ENCODE measurements around the gene ARHGAP33. TPM values are rescaled to one million over a fixed set of nuclear protein-coding genes. Genes with fewer than 3 reads are reported as not detected.

Gene ARHGAP33
- polyA plus RNA-seq, 1 donor (not counting 4 experiments of a cell fraction or from before 2014, with no cell fraction given) = 0.49 TPM

GRCh38 chr19:35791814-35792279 lies 16.5 kb downstream of the ARHGAP33 start:
- Histone ChIP-seq H3K36me3 (ENCODE audit: control insufficient read depth in 2 of 2, extremely low read depth in 1 of 2, insufficient read depth in 2 of 2, low read length in 2 of 2) (no peaks in the 10 kb centered on the region), H3K27me3 (ENCODE audit: control insufficient read depth, extremely low read depth, insufficient read depth, low read length) (peaks cover 6% of the 10 kb centered on the region), H3K27ac (ENCODE audit: control insufficient read depth, insufficient read depth, low read length) (no peak overlapping the region), H3K9me3 (ENCODE audit: control insufficient read depth, low read depth, low read length) (no peaks in the 10 kb centered on the region), H3K4me1 (ENCODE audit: control insufficient read depth, extremely low read depth, insufficient read depth, low read length) (no peaks in the 10 kb centered on the region), H2AFZ (ENCODE audit: control insufficient read depth, low read length) (no peak overlapping the region), H3K79me2 (ENCODE audit: control insufficient read depth, insufficient read depth, low read length) (no peaks in the 10 kb centered on the region), H3K4me2 (ENCODE audit: control insufficient read depth, extremely low read depth, insufficient read depth, low read depth, low read length) (no peak overlapping the region), H3K4me3 (ENCODE audit: control insufficient read depth in 2 of 3, extremely low read depth in 1 of 3, insufficient read depth in 2 of 3, low read depth in 1 of 3, low read length in 3 of 3) (no peak overlapping the region), H4K20me1 (ENCODE audit: control insufficient read depth, extremely low read depth, insufficient read depth, low read length) (peaks cover 2% of the 10 kb centered on the region), H3K9ac (ENCODE audit: control insufficient read depth, extremely low read depth, insufficient read depth, low read length) (no peak overlapping the region), H3K9me1 (ENCODE audit: control insufficient read depth, extremely low read depth, insufficient read depth, low read length) (no peaks in the 10 kb centered on the region)
- FAIRE-seq = no peak
- no peak for DNase-seq (ENCODE audit: low read depth, low spot score)
- dilution Hi-C loops (cut with MboI; ENCODE audit: extremely low pct_ligation_motif_present, low sequenced_read_pairs) = no loop called here
- TF ChIP-seq, protein P1, sequence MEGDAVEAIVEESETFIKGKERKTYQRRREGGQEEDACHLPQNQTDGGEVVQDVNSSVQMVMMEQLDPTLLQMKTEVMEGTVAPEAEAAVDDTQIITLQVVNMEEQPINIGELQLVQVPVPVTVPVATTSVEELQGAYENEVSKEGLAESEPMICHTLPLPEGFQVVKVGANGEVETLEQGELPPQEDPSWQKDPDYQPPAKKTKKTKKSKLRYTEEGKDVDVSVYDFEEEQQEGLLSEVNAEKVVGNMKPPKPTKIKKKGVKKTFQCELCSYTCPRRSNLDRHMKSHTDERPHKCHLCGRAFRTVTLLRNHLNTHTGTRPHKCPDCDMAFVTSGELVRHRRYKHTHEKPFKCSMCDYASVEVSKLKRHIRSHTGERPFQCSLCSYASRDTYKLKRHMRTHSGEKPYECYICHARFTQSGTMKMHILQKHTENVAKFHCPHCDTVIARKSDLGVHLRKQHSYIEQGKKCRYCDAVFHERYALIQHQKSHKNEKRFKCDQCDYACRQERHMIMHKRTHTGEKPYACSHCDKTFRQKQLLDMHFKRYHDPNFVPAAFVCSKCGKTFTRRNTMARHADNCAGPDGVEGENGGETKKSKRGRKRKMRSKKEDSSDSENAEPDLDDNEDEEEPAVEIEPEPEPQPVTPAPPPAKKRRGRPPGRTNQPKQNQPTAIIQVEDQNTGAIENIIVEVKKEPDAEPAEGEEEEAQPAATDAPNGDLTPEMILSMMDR (optimal IDR thresholded peaks at IDR 0.05 in 1 of 3, IDR thresholded peaks at IDR 0.05 in 1 of 3, conservative IDR thresholded peaks at IDR 0.05 in 1 of 3; ENCODE audit: extremely low read depth in 1 of 3, insufficient read depth in 2 of 3, low read length in 3 of 3) = no peak
- TF ChIP-seq EZH2 (IDR thresholded peaks at IDR 0.05; ENCODE audit: low read length) = no peak

- Histone ChIP-seq H3K9me1 (ENCODE audit: control insufficient read depth, extremely low read depth, insufficient read depth, low read length) (no peaks in the 10 kb centered on the region), H3K9me3 (ENCODE audit: control insufficient read depth, low read depth, low read length) (no peaks in the 10 kb centered on the region), H3K27me3 (ENCODE audit: control insufficient read depth, extremely low read depth, insufficient read depth, low read length) (peaks cover 10% of the 10 kb centered on the region), H3K36me3 (ENCODE audit: control insufficient read depth in 2 of 2, extremely low read depth in 1 of 2, insufficient read depth in 2 of 2, low read length in 2 of 2) (no peaks in the 10 kb centered on the region), H3K9ac (ENCODE audit: control insufficient read depth, extremely low read depth, insufficient read depth, low read length) (no peak overlapping the region), H2AFZ (ENCODE audit: control insufficient read depth, low read length) (no peak overlapping the region), H3K4me3 (ENCODE audit: control insufficient read depth in 2 of 3, extremely low read depth in 1 of 3, insufficient read depth in 2 of 3, low read depth in 1 of 3, low read length in 3 of 3) (no peak overlapping the region), H4K20me1 (ENCODE audit: control insufficient read depth, extremely low read depth, insufficient read depth, low read length) (peaks cover 2% of the 10 kb centered on the region), H3K4me1 (ENCODE audit: control insufficient read depth, extremely low read depth, insufficient read depth, low read length) (no peaks in the 10 kb centered on the region), H3K27ac (ENCODE audit: control insufficient read depth, insufficient read depth, low read length) (no peak overlapping the region), H3K79me2 (ENCODE audit: control insufficient read depth, insufficient read depth, low read length) (no peaks in the 10 kb centered on the region), H3K4me2 (ENCODE audit: control insufficient read depth, extremely low read depth, insufficient read depth, low read depth, low read length) (no peak overlapping the region)
- no peak for FAIRE-seq
- no peak for DNase-seq (ENCODE audit: low read depth, low spot score)
- dilution Hi-C loops (cut with MboI; ENCODE audit: extremely low pct_ligation_motif_present, low sequenced_read_pairs) = no loop called here
- TF ChIP-seq, protein P1 (optimal IDR thresholded peaks at IDR 0.05 in 1 of 3, IDR thresholded peaks at IDR 0.05 in 1 of 3, conservative IDR thresholded peaks at IDR 0.05 in 1 of 3; ENCODE audit: extremely low read depth in 1 of 3, insufficient read depth in 2 of 3, low read length in 3 of 3) = no peak
- no peak for TF ChIP-seq EZH2 (IDR thresholded peaks at IDR 0.05; ENCODE audit: low read length)
These were observed 16.9 kb downstream of the ARHGAP33 start for GRCh38 chr19:35792312-35792711.
